Heart left ventricle (tissue), 13 donors: ENCODE results near the gene CCSER1.

ENCODE experiments used
- POLR2A ChIP-seq, 2 donors: fragments of 450-650 bp; IDR thresholded peaks; one replicate each; pipeline ENCODE4 v1.6.1; 2017; ENCODE audit warnings: antibody characterized with exemption in 2 of 2, mild to moderate bottlenecking in 2 of 2, moderate library complexity in 2 of 2
- TF ChIP-seq, protein P1 (sequence below), 12 donors: fragments of 200-600 bp; sonication (generic) in 4 of 12; IDR thresholded peaks; one replicate each; pipeline versions ENCODE4 v1.5.0 to v1.8.0; 2018 to 2022; ENCODE audit warnings: antibody characterized with exemption in 12 of 12, mild to moderate bottlenecking in 5 of 12
- donor health status: ischemic (EF 13 %, LVEDD 7.1; RV severe dilation, severe dysfunction).
- donor health status: DM: no; HTN: yes; CAD: no.
- donor health status: DM: no; HTN: no; CAD: no.
- donor health status: ischemic (EF 25% LVEDD 6.9; RV normal size, moderate dysfunction).
- donor health status: ischemic (EF 25% LVEDD 5.7; RV mildly dilated, moderate dysfunction).
- donor health status: ischemic (EF 35%, LVEDD 5.7; RV mildly dilated, moderate dysfunction).
- donor health status: nonischemic (EF 11% LVEDD 7.7; RV severe dilation, severe dysfunction).
- donor health status: DM: yes; HTN: yes; CAD: no.
- donor health status: PGD.
- donor health status: ischemic (EF 29% LVEDD 5.4; RV normal size, mild dysfunction).
- donor health status: nonischemic (EF 23%, LVEDD 6.1; RV moderate dilation, normal function).

DNA sequence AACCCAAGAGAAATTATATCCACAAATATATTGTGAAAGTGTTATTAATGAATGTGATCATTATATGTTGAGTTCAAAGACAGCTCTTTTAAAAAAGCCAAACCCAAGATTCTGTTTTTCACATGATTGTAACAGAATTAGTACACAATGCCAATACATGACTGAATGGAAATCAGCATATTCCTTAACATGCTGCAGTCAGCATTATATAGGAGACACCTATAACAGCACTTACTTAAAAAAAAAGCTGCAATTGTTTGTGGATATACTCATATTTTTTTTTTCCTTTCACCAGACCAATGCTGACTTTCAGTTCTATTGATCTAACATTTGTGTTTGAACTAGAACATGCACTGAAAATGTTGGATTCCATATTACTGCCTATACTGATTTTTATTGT is 165.2 kb downstream of the CCSER1 start:
- TF ChIP-seq, protein P1, sequence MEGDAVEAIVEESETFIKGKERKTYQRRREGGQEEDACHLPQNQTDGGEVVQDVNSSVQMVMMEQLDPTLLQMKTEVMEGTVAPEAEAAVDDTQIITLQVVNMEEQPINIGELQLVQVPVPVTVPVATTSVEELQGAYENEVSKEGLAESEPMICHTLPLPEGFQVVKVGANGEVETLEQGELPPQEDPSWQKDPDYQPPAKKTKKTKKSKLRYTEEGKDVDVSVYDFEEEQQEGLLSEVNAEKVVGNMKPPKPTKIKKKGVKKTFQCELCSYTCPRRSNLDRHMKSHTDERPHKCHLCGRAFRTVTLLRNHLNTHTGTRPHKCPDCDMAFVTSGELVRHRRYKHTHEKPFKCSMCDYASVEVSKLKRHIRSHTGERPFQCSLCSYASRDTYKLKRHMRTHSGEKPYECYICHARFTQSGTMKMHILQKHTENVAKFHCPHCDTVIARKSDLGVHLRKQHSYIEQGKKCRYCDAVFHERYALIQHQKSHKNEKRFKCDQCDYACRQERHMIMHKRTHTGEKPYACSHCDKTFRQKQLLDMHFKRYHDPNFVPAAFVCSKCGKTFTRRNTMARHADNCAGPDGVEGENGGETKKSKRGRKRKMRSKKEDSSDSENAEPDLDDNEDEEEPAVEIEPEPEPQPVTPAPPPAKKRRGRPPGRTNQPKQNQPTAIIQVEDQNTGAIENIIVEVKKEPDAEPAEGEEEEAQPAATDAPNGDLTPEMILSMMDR (IDR thresholded peaks at IDR 0.05) = no peak
- no peak for TF ChIP-seq POLR2A (IDR thresholded peaks at IDR 0.05)
